ENCODE results near the gene CYP1B1. TPM values are rescaled to one million over a fixed set of nuclear protein-coding genes. Genes with fewer than 3 reads are reported as not detected.

The CYP1B1 gene
- total RNA-seq, result 10 to 100 TPM; 10.7 to 19.6 (median 12.8) TPM

DNA sequence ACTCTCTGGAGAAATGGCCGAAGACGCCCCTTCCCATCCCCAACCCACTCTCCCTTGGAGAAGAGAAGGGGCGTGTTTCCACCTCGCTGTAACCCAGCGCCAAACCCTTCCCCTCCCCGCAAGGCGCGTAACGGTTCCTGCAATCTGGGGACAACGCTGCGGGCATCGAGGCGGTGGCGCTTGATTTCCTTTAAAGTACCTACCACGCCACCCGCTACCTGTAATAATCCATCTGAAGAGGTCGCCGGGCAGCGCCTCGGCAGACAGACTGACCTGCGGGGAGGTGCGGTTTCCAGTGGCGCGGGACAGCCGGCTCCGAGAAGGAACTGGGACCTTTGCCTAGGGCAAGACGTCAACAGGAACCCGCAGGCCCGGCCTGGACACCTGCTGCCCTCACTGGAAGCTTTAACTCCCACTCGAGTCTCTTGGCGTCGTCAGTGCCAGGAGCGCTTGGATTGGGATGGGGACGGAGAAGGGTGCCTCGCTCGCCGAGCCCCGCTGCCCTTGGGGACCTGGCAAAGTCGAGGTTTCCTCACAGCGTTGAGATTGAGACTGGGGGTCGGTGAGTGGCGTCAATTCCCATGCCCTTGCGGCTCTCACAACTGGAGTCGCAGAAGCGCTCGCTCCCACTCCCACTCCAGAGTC is at the start of gene CYP1B1:
Gene CYP1B1 (minus strand): TSS at position 645 of the 645 bp plus-strand sequence. CDS start 763 bp downstream, outside the sequence.
- Histone ChIP-seq H3K36me3 (no peaks in the 10 kb centered on the region), H3K27ac (peak within 1 kb of the TSS; percentile 93), H3K9me3 (no peaks in the 10 kb centered on the region), H3K4me3 (peak within 1 kb of the TSS; percentile 76), H3K27me3 (peaks cover 20% of the 10 kb centered on the region), H3K4me1 (peaks cover 41% of the 10 kb centered on the region)
- WGBS, result 0% methylated on average over 2 of the region's 46 CpGs
- DNase-seq (ENCODE audit: low spot score in 2 of 2), result peak in 1 of 2 donors; percentile 71
- TF ChIP-seq, protein P1, sequence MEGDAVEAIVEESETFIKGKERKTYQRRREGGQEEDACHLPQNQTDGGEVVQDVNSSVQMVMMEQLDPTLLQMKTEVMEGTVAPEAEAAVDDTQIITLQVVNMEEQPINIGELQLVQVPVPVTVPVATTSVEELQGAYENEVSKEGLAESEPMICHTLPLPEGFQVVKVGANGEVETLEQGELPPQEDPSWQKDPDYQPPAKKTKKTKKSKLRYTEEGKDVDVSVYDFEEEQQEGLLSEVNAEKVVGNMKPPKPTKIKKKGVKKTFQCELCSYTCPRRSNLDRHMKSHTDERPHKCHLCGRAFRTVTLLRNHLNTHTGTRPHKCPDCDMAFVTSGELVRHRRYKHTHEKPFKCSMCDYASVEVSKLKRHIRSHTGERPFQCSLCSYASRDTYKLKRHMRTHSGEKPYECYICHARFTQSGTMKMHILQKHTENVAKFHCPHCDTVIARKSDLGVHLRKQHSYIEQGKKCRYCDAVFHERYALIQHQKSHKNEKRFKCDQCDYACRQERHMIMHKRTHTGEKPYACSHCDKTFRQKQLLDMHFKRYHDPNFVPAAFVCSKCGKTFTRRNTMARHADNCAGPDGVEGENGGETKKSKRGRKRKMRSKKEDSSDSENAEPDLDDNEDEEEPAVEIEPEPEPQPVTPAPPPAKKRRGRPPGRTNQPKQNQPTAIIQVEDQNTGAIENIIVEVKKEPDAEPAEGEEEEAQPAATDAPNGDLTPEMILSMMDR (IDR thresholded peaks at IDR 0.05), result no peak
- no peak for TF ChIP-seq EP300 (IDR thresholded peaks at IDR 0.05)
- no peak for TF ChIP-seq POLR2AphosphoS5 (IDR thresholded peaks at IDR 0.05)
- no peak for TF ChIP-seq POLR2A (IDR thresholded peaks at IDR 0.05)

DNA sequence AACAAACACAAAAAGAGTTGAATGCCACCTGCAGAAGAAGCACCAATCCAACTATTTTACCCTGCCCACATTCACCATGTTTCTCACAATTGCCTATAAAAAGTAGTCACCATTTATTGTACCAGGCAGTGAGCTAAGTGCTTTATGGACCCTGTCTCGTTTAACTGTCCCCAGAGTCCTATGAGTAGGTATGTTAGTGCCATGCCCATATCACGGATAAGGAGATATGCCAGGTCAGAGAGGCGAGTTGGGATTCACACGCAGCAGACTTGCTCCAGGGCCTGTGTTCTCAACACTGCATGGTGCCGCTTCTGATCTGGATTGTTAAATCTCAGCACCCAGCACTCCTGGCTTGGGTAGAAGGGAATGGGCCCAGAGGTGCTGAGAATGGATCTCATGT is 49.1 kb upstream of the CYP1B1 start:
- no peak for DNase-seq (ENCODE audit: low spot score in 2 of 2)
- H3K36me3 ChIP-seq, result no peaks in the 10 kb centered on the region
- TF ChIP-seq, protein P1 (IDR thresholded peaks at IDR 0.05), result no peak
- TF ChIP-seq POLR2A (IDR thresholded peaks at IDR 0.05) (no peak), EP300 (IDR thresholded peaks at IDR 0.05) (no peak), POLR2AphosphoS5 (IDR thresholded peaks at IDR 0.05) (no peak)
- WGBS, result 94% methylated on average over 5 of the region's 5 CpGs
- H3K4me3 ChIP-seq, result no peak overlapping the region
- peaks cover 15% of the 10 kb centered on the region for H3K4me1 ChIP-seq
- no peak overlapping the region for H3K27ac ChIP-seq
- H3K27me3 ChIP-seq, result no peaks in the 10 kb centered on the region
- peaks cover 8% of the 10 kb centered on the region for H3K9me3 ChIP-seq

DNA sequence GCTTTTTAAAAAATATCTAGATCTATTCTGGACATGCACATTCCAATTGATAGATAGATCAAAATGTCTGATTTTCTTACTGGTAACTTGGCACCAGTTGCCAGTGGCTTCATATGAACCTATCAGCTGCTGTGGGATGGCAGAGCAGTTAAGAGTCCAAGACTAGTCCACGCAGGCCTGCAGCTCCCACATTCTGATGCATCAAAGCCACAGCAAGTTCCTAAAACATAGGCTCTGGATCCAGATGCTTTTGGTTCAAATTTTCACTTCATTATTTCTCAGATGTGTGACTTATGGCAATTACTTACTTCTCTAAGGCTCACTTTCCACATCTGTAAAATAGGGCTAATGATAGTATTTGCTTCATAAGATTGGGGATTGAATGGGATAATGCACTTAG is 48.0 kb upstream of the CYP1B1 start:
- Histone ChIP-seq H3K4me3 (no peak overlapping the region), H3K27ac (no peak overlapping the region), H3K4me1 (peaks cover 14% of the 10 kb centered on the region), H3K27me3 (no peaks in the 10 kb centered on the region), H3K9me3 (peaks cover 8% of the 10 kb centered on the region), H3K36me3 (no peaks in the 10 kb centered on the region)
- 56% methylated on average over 1 of the region's 1 CpG for WGBS
- TF ChIP-seq, protein P1 (IDR thresholded peaks at IDR 0.05), result no peak
- TF ChIP-seq POLR2AphosphoS5 (IDR thresholded peaks at IDR 0.05) (no peak), EP300 (IDR thresholded peaks at IDR 0.05) (no peak), POLR2A (IDR thresholded peaks at IDR 0.05) (no peak)
- DNase-seq (ENCODE audit: low spot score in 2 of 2), result no peak

DNA sequence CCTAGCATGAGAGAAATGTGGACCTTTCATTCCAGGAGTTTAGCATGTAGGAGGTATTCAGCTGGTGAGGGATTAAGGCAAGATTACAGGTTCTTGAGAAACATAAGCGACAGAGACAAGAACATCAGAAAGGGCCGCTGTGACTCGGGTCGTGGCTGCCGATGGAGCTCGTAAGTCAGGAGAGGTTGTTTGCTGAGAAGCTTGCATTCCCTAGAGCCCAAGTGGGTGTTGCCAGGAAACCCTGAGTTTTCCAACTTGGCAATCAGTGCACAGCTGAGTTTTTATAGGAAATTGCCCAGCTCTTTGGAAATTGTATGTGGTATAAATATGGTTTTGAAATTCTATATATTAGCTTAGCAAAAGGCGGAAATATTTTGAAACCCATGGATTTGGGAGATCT is 46.4 kb upstream of the CYP1B1 start:
- Histone ChIP-seq H3K4me3 (no peak overlapping the region), H3K27ac (peak overlapping the region; percentile 44), H3K36me3 (no peaks in the 10 kb centered on the region), H3K27me3 (no peaks in the 10 kb centered on the region), H3K4me1 (peaks cover 12% of the 10 kb centered on the region), H3K9me3 (peaks cover 2% of the 10 kb centered on the region)
- TF ChIP-seq, protein P1 (IDR thresholded peaks at IDR 0.05), result no peak
- WGBS, result 56% methylated on average over 7 of the region's 7 CpGs
- DNase-seq (ENCODE audit: low spot score in 2 of 2), result no peak

DNA sequence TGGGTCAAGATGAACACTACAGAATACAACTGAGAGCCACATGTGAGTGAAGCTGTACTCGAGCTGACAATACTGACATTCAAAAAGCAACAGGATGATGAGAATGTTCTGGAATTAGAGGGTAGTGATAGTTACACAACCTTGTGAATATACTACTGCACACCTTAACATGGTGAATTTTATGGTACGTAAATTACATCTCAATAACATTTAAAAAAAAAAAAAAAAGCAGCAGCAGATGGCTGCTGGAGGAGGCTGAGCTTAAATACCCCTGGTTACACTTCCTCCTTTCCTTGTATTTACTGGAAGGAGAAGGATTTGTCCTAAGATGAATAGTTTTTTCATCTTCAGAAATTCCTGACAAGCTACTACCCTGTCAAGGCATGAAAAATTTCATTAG is 45.5 kb upstream of the CYP1B1 start:
- Histone ChIP-seq H3K27me3 (no peaks in the 10 kb centered on the region), H3K4me3 (no peak overlapping the region), H3K36me3 (no peaks in the 10 kb centered on the region), H3K4me1 (peaks cover 17% of the 10 kb centered on the region), H3K27ac (no peak overlapping the region), H3K9me3 (no peaks in the 10 kb centered on the region)
- no peak for DNase-seq (ENCODE audit: low spot score in 2 of 2)
- 74% methylated on average over 2 of the region's 2 CpGs for WGBS
- TF ChIP-seq, protein P1 (IDR thresholded peaks at IDR 0.05), result no peak
- no peak for TF ChIP-seq POLR2A (IDR thresholded peaks at IDR 0.05)
- no peak for TF ChIP-seq POLR2AphosphoS5 (IDR thresholded peaks at IDR 0.05)
- no peak for TF ChIP-seq EP300 (IDR thresholded peaks at IDR 0.05)

Measured in suprapubic skin (tissue), 4 donors.